Heart right ventricle (tissue), 16 donors: ENCODE results near the gene ST8SIA1. TPM values are rescaled to one million over a fixed set of nuclear protein-coding genes. Genes with fewer than 3 reads are reported as not detected.

Source experiments
- ATAC-seq, 8 donors: fragments of 200-7000 bp; cut with Tn5 transposase; one replicate each; pipeline ENCODE4 v1.9.1; 2020; ENCODE audit warnings: mild to moderate bottlenecking in 8 of 8, moderate library complexity in 8 of 8, moderate number of reproducible peaks in 1 of 8
- DNase-seq, 2 donors: peaks; one replicate each; pipeline ENCODE4 v3.0.0-alpha.2; 2020
- H3K27ac ChIP-seq, 10 donors: fragments of 200-600 bp; sonication (generic) in 2 of 10; one replicate each; pipeline versions ENCODE4 v1.5.0 to v1.8.0; 2020 to 2022; ENCODE audit warnings: mild to moderate bottlenecking in 3 of 10
- H3K27me3 ChIP-seq, 7 donors: fragments of 200-600 bp; one replicate each; pipeline ENCODE4 v1.8.0; 2021 to 2022; ENCODE audit warnings: mild to moderate bottlenecking in 2 of 7
- H3K36me3 ChIP-seq, 9 donors: fragments of 200-600 bp; sonication (generic) in 1 of 9; one replicate each; pipeline versions ENCODE4 v1.5.0 to v1.8.0; 2020 to 2022; ENCODE audit warnings: mild to moderate bottlenecking in 2 of 9
- H3K4me1 ChIP-seq, 9 donors: fragments of 200-600 bp; sonication (generic) in 1 of 9; one replicate each; pipeline versions ENCODE4 v1.5.0 to v1.8.0; 2020 to 2022; ENCODE audit warnings: mild to moderate bottlenecking in 4 of 9
- H3K4me3 ChIP-seq, 10 donors: fragments of 200-600 bp; sonication (generic) in 2 of 10; one replicate each; pipeline versions ENCODE4 v1.5.0 to v1.8.0; 2020 to 2022; ENCODE audit warnings: mild to moderate bottlenecking in 7 of 10, moderate library complexity in 2 of 10
- H3K9me3 ChIP-seq, 11 donors: fragments of 200-600 bp in 10 of 11; sonication (generic) in 2 of 11; one replicate each; pipeline versions ENCODE4 v1.5.0 to v1.8.0; 2013 to 2022; ENCODE audit warnings: mild to moderate bottlenecking in 2 of 11, control low read depth in 1 of 11, moderate library complexity in 1 of 11
- WGBS, 2 donors: extraction: QIAGEN DNeasy Blood & Tissue Kit; methylation state at CpG; one replicate each; pipeline ENCODE4 v1.1.7; 2013; ENCODE audit warnings: inconsistent platforms in 1 of 2; 5-methylcytosine and 5-hydroxymethylcytosine counted together
- intact Hi-C, 10 donors: fragments of 100-400 bp; cut with DNase I; formaldehyde crosslinking; loops; one replicate each; pipeline versions ENCODE4 v1.11.1 to v1.14.2; 2022
- polyA plus RNA-seq, 2 donors: library from polyadenylated mRNA; stranded (reverse); fragments of 200-250 nt; gene quantifications; one replicate each; pipeline ENCODE4 v1.2.3, GENCODE V29; 2013
- total RNA-seq, 10 donors: library from RNA; stranded (reverse); fragmentation: NEBNext Ultra II Directional in 3 of 10; extraction: Animal tissue kit (Norgen Biotek cat#: 25700) in 3 of 10; gene quantifications; one replicate each; pipeline versions ENCODE4 v1.2.1 to v1.2.4, GENCODE V29; 2021 to 2023
- TF ChIP-seq, protein P1 (sequence below), 9 donors: fragments of 200-600 bp; sonication (generic) in 2 of 9; IDR thresholded peaks; one replicate each; pipeline versions ENCODE4 v1.5.0 to v1.8.0; 2021 to 2022; ENCODE audit warnings: antibody characterized with exemption in 9 of 9, mild to moderate bottlenecking in 5 of 9, moderate library complexity in 1 of 9
- donor health status: Arrhythmogenic right ventricular cardiomyopathy.
- donor health status: ischemic (EF 13 %, LVEDD 7.1; RV severe dilation, severe dysfunction).
- donor health status: healthy with polysubstance abuse.
- donor health status: DM: no; HTN: yes; CAD: no.
- donor health status: DM: no; HTN: no; CAD: no.
- donor health status: ischemic (EF 25% LVEDD 6.9; RV normal size, moderate dysfunction).
- donor health status: ischemic (EF 25% LVEDD 5.7; RV mildly dilated, moderate dysfunction).
- donor health status: healthy.
- donor health status: DM: yes; HTN: yes; CAD: no.
- donor health status: Ischemic cardiomyopathy.
- donor health status: ischemic (EF 35%, LVEDD 5.7; RV mildly dilated, moderate dysfunction).
- donor health status: nonischemic (EF 11% LVEDD 7.7; RV severe dilation, severe dysfunction).
- donor health status: DM: yes; HTN: yes; CAD: no.
- donor health status: PGD.
- donor health status: ischemic (EF 29% LVEDD 5.4; RV normal size, mild dysfunction).
- donor health status: nonischemic (EF 23%, LVEDD 6.1; RV moderate dilation, normal function).

Gene ST8SIA1
- total and polyA plus RNA-seq, 12 donors: 0.93 to 4.9 (median 1.9) TPM

DNA sequence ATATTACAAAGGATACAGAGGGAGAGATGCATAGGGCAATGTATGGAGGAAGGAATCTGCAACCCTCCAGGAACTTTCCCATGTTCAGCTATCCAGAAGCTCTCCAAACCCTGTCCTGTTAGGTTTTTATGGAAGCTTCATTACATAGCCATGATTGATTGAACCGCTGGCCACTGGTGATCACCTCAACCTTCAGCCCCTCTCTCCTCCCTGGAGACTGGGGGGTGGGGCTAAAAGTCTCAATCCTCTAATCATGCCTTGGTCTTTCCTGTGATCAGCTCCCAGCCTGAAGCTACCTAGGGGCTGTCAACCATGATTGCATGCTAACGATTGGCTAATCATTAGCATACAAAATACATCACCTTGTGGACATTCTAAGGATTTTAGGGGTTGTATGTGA, 123.4 kb downstream of the ST8SIA1 start:
- no peaks in the 10 kb centered on the region for H3K27me3 ChIP-seq
- no peaks in the 10 kb centered on the region for H3K36me3 ChIP-seq
- TF ChIP-seq, protein P1, sequence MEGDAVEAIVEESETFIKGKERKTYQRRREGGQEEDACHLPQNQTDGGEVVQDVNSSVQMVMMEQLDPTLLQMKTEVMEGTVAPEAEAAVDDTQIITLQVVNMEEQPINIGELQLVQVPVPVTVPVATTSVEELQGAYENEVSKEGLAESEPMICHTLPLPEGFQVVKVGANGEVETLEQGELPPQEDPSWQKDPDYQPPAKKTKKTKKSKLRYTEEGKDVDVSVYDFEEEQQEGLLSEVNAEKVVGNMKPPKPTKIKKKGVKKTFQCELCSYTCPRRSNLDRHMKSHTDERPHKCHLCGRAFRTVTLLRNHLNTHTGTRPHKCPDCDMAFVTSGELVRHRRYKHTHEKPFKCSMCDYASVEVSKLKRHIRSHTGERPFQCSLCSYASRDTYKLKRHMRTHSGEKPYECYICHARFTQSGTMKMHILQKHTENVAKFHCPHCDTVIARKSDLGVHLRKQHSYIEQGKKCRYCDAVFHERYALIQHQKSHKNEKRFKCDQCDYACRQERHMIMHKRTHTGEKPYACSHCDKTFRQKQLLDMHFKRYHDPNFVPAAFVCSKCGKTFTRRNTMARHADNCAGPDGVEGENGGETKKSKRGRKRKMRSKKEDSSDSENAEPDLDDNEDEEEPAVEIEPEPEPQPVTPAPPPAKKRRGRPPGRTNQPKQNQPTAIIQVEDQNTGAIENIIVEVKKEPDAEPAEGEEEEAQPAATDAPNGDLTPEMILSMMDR (IDR thresholded peaks at IDR 0.05): no peak
- intact Hi-C loops: no loop called here
- 93 to 96% methylated on average over 2 of the region's 2 CpGs for WGBS, 2 donors
- H3K27ac ChIP-seq: no peak overlapping the region
- DNase-seq (no peak), ATAC-seq (no peak)
- peaks cover 0 to 6% (median 0%) of the 10 kb centered on the region in 11 donors for H3K9me3 ChIP-seq
- no peak overlapping the region for H3K4me3 ChIP-seq
- no peaks in the 10 kb centered on the region for H3K4me1 ChIP-seq

- intact Hi-C loops: no loop called here
- H3K4me3 ChIP-seq: no peak overlapping the region
Measured at GRCh38 chr12:22209422-22209821, 125.1 kb downstream of the ST8SIA1 start.

GRCh38 chr12:22206111-22206728, 128.3 kb downstream of the ST8SIA1 start:
- TF ChIP-seq, protein P1 (IDR thresholded peaks at IDR 0.05): no peak
- H3K4me3 ChIP-seq: no peak overlapping the region
- peaks cover 0 to 10% (median 2%) of the 10 kb centered on the region in 11 donors for H3K9me3 ChIP-seq
- DNase-seq (no peak), ATAC-seq (no peak)
- H3K4me1 ChIP-seq: no peaks in the 10 kb centered on the region
- no peaks in the 10 kb centered on the region for H3K36me3 ChIP-seq
- WGBS, 2 donors: 90 to 91% methylated on average over 6 of the region's 6 CpGs
- no peaks in the 10 kb centered on the region for H3K27me3 ChIP-seq
- no peak overlapping the region for H3K27ac ChIP-seq
- intact Hi-C loops: no loop called here

More at GRCh38 chr12:22209422-22209821, 125.1 kb downstream of the ST8SIA1 start:
- H3K4me1 ChIP-seq: no peaks in the 10 kb centered on the region
- DNase-seq (no peak), ATAC-seq (no peak)
- TF ChIP-seq, protein P1 (IDR thresholded peaks at IDR 0.05): no peak
- no peak overlapping the region for H3K27ac ChIP-seq
- peaks cover 0 to 6% (median 0%) of the 10 kb centered on the region in 11 donors for H3K9me3 ChIP-seq
- H3K27me3 ChIP-seq: no peaks in the 10 kb centered on the region
- no peaks in the 10 kb centered on the region for H3K36me3 ChIP-seq

- Histone ChIP-seq H3K9me3 (peaks cover 0 to 10% (median 2%) of the 10 kb centered on the region in 11 donors), H3K4me3 (no peak overlapping the region), H3K4me1 (no peaks in the 10 kb centered on the region), H3K27ac (no peak overlapping the region), H3K36me3 (no peaks in the 10 kb centered on the region), H3K27me3 (no peaks in the 10 kb centered on the region)
- 81 to 88% methylated on average over 1 of the region's 1 CpG for WGBS, 2 donors
- DNase-seq: no peak
- intact Hi-C loops: no loop called here
- no peak for ATAC-seq
- TF ChIP-seq, protein P1 (IDR thresholded peaks at IDR 0.05): no peak
Measured at GRCh38 chr12:22204391-22204790, 130.1 kb downstream of the ST8SIA1 start.
